Prostate gland (tissue), 2 donors: ENCODE data around the gene MYO5C. TPM values are rescaled to one million over a fixed set of nuclear protein-coding genes. Genes with fewer than 3 reads are reported as not detected.

Experiments used
- DNase-seq: peaks from one replicate; pipeline ENCODE4 v3.0.0-alpha.2; 2019; ENCODE audit warnings: low spot score
- H3K27ac ChIP-seq, 2 donors: fragments of 200-600 bp; sonication (generic); 2 replicates each; pipeline ENCODE4 v1.5.1; 2017 to 2019
- H3K27me3 ChIP-seq: fragments of 200-600 bp; sonication (generic); replicated peaks from 2 replicates; pipeline ENCODE4 v1.5.1; 2019; ENCODE audit not compliant: insufficient read depth
- H3K36me3 ChIP-seq, 2 donors: fragments of 200-600 bp; sonication (generic); 1 replicate in 1 of 2; 2 replicates in 1 of 2; pipeline versions ENCODE4 v1.5.1 to v1.8.1; 2017 to 2019
- H3K4me1 ChIP-seq: fragments of 200-600 bp; sonication (generic); replicated peaks from 2 replicates; pipeline ENCODE4 v1.5.1; 2019
- H3K4me3 ChIP-seq, 2 donors: fragments of 200-600 bp; sonication (generic); 2 replicates each; pipeline ENCODE4 v1.5.1; 2017 to 2019
- H3K9me3 ChIP-seq: fragments of 200-600 bp; sonication (generic); 2 replicates; pipeline ENCODE4 v1.5.1; 2017
- CTCF ChIP-seq, 4 experiments: fragments of 200-600 bp in 2 of 4; fragments of 450-650 bp in 2 of 4; sonication (generic) in 2 of 4; IDR thresholded peaks; 1 replicate in 3 of 4; 2 replicates in 1 of 4; pipeline ENCODE4 v1.5.1; 2016 to 2019; ENCODE audit warnings: antibody characterized with exemption in 4 of 4, mild to moderate bottlenecking in 2 of 4, moderate library complexity in 2 of 4
- POLR2A ChIP-seq: fragments of 450-650 bp; IDR thresholded peaks from one replicate; pipeline ENCODE4 v1.6.1; 2016; ENCODE audit warnings: antibody characterized with exemption, mild to moderate bottlenecking
- POLR2AphosphoS5 ChIP-seq: sonication (generic); formaldehyde crosslinking; IDR thresholded peaks from one replicate; pipeline ENCODE4 v1.6.1; 2017; ENCODE audit warnings: antibody characterized with exemption
- WGBS: methylation state at CpG from one replicate; pipeline ENCODE4 v1.1.5; 2018; 5-methylcytosine and 5-hydroxymethylcytosine counted together
- intact Hi-C: fragments of 100-400 bp; cut with DNase I; formaldehyde crosslinking; loops from one replicate; pipeline ENCODE4 v1.14.2; 2022
- total RNA-seq, 2 donors: library from RNA; depleted of rRNA; stranded (reverse); fragments of >200 nt; gene quantifications; one replicate each; pipeline ENCODE4 v1.1.0, GENCODE V29; 2016

The MYO5C gene
- total RNA-seq, 2 donors from 2014 or later = 53.5 to 59.9 TPM

DNA sequence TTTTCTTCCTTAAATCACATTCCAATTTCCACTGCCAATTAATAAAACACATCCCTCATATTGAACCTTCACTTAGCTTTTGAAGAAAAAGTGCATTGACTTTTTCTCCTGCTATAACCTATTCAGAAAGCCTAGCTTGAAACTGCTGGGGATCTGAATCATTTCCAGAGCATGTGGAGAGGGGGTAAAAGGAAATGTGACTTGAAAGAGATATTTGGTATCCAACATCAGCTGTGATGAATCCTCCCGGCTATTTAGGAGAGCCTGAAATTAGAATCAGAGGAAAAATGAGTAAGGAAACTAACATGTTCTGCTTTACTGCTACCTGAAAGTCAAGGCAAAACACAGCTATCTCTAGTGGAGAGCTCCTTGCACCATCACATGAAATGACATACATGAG, 101.8 kb downstream of the MYO5C start:
- Histone ChIP-seq H3K27ac (no peak overlapping the region), H3K4me1 (no peaks in the 10 kb centered on the region), H3K9me3 (no peaks in the 10 kb centered on the region), H3K36me3 (no peaks in the 10 kb centered on the region), H3K4me3 (no peak overlapping the region), H3K27me3 (no peaks in the 10 kb centered on the region)
- DNase-seq = no peak
- 47% methylated on average over 1 of the region's 1 CpG for WGBS
- intact Hi-C loops = no loop called here
- TF ChIP-seq POLR2AphosphoS5 = no peak
- no peak for TF ChIP-seq POLR2A
- no peak for TF ChIP-seq CTCF (IDR thresholded peaks at IDR 0.05)

- intact Hi-C loops = no loop called here
- TF ChIP-seq CTCF (IDR thresholded peaks at IDR 0.05) = no peak
- TF ChIP-seq POLR2AphosphoS5 = peak; percentile 4
- no peak for TF ChIP-seq POLR2A
- Histone ChIP-seq H3K9me3 (no peaks in the 10 kb centered on the region), H3K36me3 (no peaks in the 10 kb centered on the region), H3K27me3 (no peaks in the 10 kb centered on the region), H3K4me1 (no peaks in the 10 kb centered on the region), H3K27ac (no peak overlapping the region), H3K4me3 (no peak overlapping the region)
- peak; percentile 19 for DNase-seq
- 15% methylated on average over 4 of the region's 4 CpGs for WGBS
Observed at GRCh38 chr15:52193321-52193720, 102.3 kb downstream of the MYO5C start.

DNA sequence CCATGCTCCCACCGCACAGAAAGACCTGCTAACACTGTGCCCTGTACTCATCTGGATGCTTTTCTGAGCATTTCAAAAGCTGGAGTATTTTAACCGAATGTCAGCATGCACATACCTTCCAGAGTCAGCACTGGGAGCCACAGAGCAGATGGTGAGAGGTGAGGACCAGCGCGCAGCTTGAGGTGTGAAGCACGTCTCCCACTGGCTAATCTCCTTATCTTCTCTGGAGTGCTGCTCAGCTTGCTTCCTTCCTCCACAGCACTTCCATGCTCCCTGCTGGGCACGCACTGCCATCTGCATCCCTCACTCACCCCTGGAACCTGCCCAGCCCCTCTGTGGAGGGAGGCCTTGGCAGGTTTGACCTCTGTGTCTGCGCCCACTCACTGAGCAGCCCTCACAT, 104.4 kb downstream of the MYO5C start, which contains the start of gene GNB5:
Gene GNB5 (minus strand): TSS at position 186 of the 400 bp plus-strand sequence. CDS start 6,716 bp downstream, outside the sequence.
- WGBS = 80% methylated on average over 7 of the region's 7 CpGs
- TF ChIP-seq POLR2AphosphoS5 (no peak), POLR2A (no peak), CTCF (IDR thresholded peaks at IDR 0.05) (no peak)
- H3K4me1 ChIP-seq = no peaks in the 10 kb centered on the region

DNA sequence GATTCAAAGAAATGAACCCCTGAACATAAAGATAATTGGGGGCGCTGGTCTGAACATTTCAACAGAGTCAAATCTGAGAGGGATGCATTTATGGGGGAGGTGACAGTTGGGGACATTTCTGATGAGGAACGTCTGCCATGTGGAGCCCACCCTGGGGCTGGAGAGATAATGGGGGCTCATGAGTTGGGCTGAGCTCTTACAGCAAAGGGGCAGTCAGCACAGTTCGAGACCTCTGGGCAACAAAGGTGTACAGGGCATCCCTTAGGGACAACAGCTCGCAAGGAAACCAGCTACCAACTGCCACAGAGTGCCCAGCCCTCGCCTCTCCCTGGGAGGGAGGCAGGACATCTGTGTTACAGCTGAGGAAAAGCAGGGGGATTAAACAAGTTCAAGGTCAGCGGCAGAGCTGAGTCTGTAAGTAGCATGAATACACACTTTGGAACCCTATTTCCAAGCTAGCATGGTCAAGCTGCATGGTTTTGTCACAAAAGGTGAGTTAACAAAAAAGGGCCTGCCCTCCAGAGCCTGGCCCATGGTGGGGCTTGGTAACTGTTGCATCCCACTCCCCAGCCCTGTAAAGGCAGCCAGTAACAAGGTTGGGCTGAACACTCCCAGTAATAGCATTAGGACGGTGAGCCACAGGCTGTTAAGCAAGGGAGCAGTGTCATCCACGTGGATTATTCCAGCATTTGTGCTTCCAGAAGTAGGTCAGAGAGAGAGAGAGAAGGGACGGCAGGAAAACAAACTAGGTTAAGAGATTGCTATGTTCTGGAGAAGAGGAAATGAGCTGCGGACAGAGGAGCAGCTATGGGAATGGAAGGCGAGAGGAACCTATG, 108.7 kb downstream of the MYO5C start:
- H3K9me3 ChIP-seq = no peaks in the 10 kb centered on the region
- H3K4me1 ChIP-seq = no peaks in the 10 kb centered on the region
- TF ChIP-seq POLR2A (no peak), CTCF (IDR thresholded peaks at IDR 0.05) (no peak), POLR2AphosphoS5 (no peak)
- H3K36me3 ChIP-seq = no peaks in the 10 kb centered on the region
- no peak overlapping the region for H3K4me3 ChIP-seq
- intact Hi-C loops = no loop called here
- no peak overlapping the region for H3K27ac ChIP-seq
- no peak for DNase-seq
- H3K27me3 ChIP-seq = no peaks in the 10 kb centered on the region
- WGBS = 83% methylated on average over 11 of the region's 11 CpGs

More for the DNA sequence above, 104.4 kb downstream of the MYO5C start, which contains the start of gene GNB5:
- intact Hi-C loops = no loop called here
- Histone ChIP-seq H3K27ac (no peak within 1 kb of the TSS), H3K27me3 (no peaks in the 10 kb centered on the region), H3K36me3 (no peaks in the 10 kb centered on the region), H3K4me3 (no peak within 1 kb of the TSS), H3K9me3 (no peaks in the 10 kb centered on the region)
- no peak for DNase-seq

- H3K9me3 ChIP-seq = no peaks in the 10 kb centered on the region
- 83% methylated on average over 7 of the region's 7 CpGs for WGBS
- H3K27ac ChIP-seq = no peak overlapping the region
- no peaks in the 10 kb centered on the region for H3K4me1 ChIP-seq
- H3K4me3 ChIP-seq = no peak overlapping the region
- DNase-seq = no peak
- H3K36me3 ChIP-seq = no peaks in the 10 kb centered on the region
- no peak for TF ChIP-seq POLR2AphosphoS5
- TF ChIP-seq CTCF (IDR thresholded peaks at IDR 0.05) = no peak
- no peak for TF ChIP-seq POLR2A
- no peaks in the 10 kb centered on the region for H3K27me3 ChIP-seq
- intact Hi-C loops = no loop called here
Observed at GRCh38 chr15:52185151-52185561, 110.4 kb downstream of the MYO5C start.
